ENCODE measurements around the gene GLB1L2.

The GLB1L2 gene

GRCh38 chr11:134367781-134368180 is 36.0 kb downstream of the GLB1L2 start:
- no peak for DNase-seq (ENCODE audit: low spot score)

- DNase-seq (ENCODE audit: low spot score) = no peak
Observed at GRCh38 chr11:134369656-134370525, 38.1 kb downstream of the GLB1L2 start.

DNA sequence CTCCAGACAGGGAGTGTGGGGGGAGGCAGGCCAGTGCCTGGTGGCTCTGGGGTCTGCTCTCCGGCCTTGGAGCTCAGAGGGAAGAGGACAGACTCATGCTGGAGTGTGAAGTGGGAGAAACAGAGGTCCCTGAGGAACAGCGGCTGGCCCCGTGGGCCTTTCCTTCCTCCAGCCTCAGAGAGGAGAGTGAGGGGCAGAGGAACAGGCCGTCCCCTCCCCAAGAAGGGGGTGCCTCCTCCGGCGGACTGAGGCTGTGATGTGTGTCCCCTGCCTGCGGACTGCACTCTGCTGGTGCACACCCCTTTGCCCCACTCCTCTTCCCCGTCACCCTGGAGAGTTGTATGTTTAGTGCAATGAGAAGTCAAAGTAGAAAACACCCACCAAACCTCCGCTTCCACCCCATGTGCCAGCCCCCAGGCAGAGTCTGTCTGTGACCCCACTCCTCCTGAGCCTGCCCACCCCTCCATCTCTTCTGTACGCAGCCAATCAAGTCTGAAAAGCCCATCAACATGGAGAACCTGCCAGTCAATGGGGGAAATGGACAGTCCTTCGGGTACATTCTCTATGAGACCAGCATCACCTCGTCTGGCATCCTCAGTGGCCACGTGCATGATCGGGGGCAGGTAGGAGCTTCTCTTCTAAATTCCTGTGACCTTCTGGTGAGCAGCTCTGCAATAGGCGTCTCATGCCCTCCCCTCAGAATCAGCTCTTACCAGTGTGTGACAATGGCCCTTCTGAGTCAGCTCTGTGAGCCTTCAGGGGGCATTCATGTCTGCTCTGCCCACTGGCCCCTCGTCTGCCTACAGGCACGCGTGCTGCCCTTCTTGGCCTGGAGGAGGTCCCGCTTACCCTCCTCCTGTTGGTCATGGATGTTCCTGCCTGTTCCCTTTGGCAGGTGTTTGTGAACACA is 39.0 kb downstream of the GLB1L2 start:
- no peak for DNase-seq (ENCODE audit: low spot score)

DNA sequence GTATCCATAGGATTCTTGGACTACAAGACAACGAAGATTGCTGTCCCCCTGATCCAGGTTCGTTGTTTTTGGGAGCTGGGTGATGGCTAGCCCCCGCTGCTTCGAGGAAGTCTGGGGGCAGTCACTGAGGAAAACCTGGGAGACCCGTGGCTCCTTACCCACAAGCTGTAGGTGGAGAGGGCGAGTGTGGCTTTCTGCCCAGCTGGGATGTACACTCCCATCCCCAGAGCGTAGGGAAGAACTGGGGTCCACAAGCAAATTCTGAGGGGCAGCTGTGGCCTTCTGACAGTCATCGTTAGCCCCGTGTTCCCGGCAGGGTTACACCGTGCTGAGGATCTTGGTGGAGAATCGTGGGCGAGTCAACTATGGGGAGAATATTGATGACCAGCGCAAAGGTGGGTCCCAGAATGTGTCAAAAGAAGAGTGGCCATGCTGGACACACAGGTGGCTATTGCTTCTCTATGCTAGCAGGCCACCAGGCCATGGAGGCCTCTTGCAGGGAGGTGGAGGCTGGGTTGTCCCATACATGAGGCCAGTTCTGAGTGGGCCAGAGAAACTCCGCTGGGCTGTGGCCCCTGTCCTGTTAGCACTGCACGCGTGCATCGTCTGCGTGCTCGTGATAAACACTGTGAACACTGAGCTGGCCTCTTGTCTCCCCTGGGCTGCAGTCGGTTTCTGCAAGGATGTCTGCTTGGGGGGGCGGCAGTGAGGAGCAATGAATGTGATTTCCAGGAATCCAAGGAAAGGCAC is 39.8 kb downstream of the GLB1L2 start:
- no peak for DNase-seq (ENCODE audit: low spot score)

GRCh38 chr11:134372536-134372935 is 40.7 kb downstream of the GLB1L2 start:
- no peak for DNase-seq (ENCODE audit: low spot score)

DNA sequence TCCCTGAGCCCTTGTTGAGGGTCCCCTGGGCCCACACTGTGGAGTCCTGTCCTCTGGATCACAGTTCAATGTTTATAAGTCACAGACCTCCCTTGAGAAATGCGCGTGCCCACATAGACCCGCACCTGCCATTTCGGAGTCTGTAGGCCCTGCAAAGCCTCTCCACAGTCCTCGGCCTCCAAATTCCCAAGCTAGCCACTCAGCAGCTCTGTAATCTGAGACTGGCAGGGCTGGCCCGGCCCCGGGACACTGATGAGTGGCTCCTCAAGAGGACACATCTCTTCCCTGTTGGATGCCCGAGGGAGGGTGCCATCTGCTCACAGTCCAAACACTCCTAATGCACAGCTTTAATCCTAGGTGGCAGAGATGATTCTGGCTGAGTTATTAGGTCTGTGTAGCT is 41.2 kb downstream of the GLB1L2 start:
- DNase-seq (ENCODE audit: low spot score) = no peak

GRCh38 chr11:134373591-134374052 is 41.8 kb downstream of the GLB1L2 start:
- DNase-seq (ENCODE audit: low spot score) = no peak

DNA sequence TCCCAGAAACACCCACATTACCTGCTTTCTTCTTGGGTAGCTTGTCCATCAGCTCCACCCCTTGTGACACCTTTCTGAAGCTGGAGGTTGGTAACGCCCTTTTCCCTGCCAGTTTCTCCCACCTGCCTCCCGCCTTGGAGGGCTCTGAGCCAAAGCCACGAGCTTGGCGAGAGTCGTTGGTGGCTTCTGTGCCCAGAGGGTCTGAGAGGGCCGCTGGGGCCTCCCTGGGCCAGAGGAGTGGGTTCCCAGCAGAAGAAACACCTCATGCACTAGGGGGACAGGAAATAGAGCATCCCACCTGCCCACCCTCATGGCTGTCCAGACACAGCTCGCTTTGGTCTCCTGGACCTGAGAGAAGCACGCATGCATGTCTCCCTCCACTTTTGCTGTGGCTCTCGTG is 42.4 kb downstream of the GLB1L2 start:
- DNase-seq (ENCODE audit: low spot score) = no peak

DNA sequence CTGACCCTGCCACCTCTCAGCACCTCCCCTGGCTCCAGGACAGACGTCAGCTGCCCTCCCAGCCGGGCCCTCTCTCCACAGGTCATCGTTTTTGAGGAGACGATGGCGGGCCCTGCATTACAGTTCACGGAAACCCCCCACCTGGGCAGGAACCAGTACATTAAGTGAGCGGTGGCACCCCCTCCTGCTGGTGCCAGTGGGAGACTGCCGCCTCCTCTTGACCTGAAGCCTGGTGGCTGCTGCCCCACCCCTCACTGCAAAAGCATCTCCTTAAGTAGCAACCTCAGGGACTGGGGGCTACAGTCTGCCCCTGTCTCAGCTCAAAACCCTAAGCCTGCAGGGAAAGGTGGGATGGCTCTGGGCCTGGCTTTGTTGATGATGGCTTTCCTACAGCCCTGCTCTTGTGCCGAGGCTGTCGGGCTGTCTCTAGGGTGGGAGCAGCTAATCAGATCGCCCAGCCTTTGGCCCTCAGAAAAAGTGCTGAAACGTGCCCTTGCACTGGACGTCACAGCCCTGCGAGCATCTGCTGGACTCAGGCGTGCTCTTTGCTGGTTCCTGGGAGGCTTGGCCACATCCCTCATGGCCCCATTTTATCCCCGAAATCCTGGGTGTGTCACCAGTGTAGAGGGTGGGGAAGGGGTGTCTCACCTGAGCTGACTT is 43.2 kb downstream of the GLB1L2 start:
- DNase-seq (ENCODE audit: low spot score) = no peak

DNA sequence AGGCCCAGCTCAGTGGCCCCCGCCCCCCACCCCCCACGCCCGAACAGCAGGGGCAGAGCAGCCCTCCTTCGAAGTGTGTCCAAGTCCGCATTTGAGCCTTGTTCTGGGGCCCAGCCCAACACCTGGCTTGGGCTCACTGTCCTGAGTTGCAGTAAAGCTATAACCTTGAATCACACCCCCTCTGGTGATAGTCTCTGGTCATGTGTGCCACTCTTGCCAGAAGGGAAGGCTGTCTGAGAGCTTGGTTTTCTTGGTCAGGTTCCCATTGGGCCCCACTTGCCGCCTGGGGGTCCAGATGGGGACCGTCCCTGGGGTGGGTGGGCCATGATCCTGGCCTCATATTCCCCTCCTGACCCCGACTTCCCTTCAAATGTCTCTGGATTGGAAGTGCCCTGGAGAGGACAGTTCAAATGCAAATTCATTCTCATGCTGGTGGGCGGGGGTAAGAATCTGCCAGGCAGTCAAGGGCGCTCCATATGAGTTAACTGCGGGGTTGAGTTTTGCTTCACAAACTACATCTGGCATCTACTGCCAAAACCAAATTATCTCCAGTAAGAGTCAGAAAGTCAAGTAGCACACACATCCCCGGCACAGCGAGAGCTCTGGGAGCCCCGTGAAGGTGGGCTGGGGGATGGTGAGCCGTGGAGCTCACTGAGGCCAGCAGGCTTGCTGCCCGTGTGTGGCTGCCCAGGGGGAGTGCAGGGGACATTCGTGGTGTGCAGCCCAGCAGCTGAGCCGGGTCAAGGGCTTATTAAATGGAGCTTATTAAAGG is 44.5 kb downstream of the GLB1L2 start:
- no peak for DNase-seq (ENCODE audit: low spot score)

DNA sequence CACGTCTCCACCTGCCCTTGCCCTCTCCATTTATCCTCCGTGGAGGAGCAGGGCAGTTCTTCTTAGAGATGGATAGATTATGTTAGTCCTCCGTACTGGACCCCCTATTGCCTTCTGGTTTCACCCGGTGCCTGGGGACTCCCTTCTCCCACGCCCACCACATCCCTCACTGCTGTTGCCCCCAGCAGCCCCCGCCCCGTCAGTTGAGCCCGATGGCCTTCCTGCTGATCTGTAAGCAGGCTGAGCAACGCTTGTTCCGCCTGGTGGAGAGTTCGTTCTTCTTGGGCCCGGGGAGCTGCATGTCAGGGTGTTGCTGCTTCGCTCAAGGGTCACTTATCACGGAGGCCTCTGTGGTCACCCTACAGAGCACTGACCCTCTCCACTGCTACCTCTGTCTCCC is 46.1 kb downstream of the GLB1L2 start:
- DNase-seq (ENCODE audit: low spot score) = no peak

DNA sequence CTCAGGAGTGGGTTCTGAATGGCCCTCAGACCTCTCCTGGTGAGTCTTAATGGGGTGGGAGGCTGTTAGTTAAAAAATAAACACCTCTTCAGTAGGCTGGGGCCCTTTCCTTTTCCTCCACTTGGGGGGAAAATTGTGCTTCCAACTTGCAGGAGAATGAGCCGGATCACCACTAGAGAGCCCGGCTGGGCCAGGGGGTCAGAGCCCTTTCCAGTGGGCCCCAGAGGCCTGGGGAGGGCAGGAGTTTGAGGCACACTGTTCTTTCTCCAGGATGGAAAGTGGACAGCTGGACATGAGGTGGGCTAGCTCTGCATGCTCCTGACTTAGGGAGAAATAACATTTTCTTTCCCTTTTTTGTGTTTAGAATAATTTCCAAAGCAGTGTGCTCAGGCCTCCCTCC is 47.5 kb downstream of the GLB1L2 start:
- DNase-seq (ENCODE audit: low spot score) = no peak

GRCh38 chr11:134380229-134380628 is 48.4 kb downstream of the GLB1L2 start:
- DNase-seq (ENCODE audit: low spot score) = no peak

DNA sequence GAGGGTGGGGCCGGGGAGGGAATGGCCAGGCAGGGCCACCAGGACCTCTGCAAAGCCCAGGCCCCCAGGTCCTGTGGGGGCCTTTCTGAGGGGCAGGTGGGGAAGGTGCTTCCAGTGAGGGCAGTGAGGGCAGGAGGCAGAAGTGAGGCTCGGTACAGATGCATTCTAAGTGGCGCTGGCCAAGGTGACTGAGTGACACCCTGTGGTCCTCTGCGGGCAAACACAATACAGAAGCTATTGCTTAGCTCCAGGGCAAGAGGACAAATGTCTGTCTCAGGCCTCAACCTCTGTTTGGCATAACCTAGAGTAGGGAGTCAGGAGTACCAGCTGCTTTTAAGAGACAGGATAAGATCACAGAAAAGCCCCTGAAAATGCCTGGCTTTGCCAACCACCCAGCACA is 49.0 kb downstream of the GLB1L2 start:
- no peak for DNase-seq (ENCODE audit: low spot score)

GRCh38 chr11:134382257-134382656 is 50.5 kb downstream of the GLB1L2 start:
- no peak for DNase-seq (ENCODE audit: low spot score)

GRCh38 chr11:134382830-134383229 is 51.0 kb downstream of the GLB1L2 start:
- DNase-seq (ENCODE audit: low spot score) = no peak

GRCh38 chr11:134383576-134384221 is 51.9 kb downstream of the GLB1L2 start:
- no peak for DNase-seq (ENCODE audit: low spot score)

DNA sequence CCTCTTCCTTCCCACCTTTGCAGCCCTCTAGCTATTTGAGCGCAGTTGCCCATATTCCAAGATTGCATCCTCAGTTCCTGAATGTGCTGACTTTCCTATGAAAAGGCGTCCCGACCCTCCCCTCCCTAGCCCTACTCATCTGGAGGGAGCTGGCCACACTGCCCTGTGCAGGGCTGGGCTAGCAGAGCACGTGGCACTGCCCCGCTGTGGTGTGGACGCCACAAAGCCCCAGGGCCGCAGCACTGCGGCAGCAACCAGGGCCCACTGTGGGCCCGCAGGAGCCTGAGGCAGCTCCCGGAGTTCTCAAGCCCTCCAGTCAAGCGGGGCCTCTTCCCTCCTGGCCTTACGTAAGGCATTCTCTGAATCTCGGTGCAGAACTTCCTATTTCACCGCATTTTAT is 52.6 kb downstream of the GLB1L2 start:
- no peak for DNase-seq (ENCODE audit: low spot score)

GRCh38 chr11:134385171-134385570 is 53.4 kb downstream of the GLB1L2 start:
- DNase-seq (ENCODE audit: low spot score) = no peak

DNA sequence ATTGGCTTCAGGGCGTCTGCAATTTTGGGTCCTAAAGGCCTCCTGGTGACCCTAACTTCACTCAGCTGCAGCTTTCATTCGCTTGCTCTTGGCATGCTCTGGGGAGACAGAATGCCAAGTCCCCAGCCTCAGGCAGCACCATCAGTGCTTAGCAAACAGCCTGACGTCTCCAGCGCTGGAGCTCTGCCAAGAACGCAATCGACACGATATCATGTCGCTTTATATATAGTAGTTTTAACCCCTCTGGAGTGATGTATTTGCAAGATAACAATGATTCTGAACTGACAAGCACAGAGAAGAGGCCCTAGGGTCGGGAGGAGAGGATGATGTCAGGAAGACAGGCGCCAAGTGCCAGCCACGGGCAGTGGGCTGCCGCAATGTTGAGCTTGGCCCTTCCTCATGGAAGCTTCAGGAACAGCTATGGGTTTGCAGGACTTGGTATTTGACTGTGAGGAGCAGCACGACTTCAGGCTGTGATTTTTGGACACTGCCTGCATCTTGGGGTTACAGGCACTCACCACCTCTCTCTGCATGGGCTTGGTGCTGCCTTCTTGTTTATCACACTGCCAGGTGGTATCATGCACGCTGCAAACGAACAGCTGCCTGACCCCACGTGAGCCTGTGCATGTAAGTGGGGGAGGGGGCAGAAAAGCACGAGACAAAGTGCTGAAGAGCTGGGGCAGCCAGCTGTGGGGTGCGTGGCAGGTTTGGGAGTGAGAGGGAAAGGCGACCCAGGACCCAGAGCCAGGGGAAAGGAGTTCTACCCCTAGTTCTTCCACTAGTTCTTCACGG is 54.2 kb downstream of the GLB1L2 start:
- no peak for DNase-seq (ENCODE audit: low spot score)
